Endothelial cell of umbilical vein (primary cell): ENCODE measurements around the gene SLC12A7. TPM values are rescaled to one million over a fixed set of nuclear protein-coding genes. Genes with fewer than 3 reads are reported as not detected.

ENCODE experiments used
- BruUV-seq: library from RNA; stranded (reverse); fragments of 400-500 nt; replicated peaks from 2 replicates; lab custom pipeline; 2021; lab: Mats Ljungman, UMichigan
- CTCF ChIA-PET: fragments of 300-600, 350-600 bp; sonication (Branson Sonifier 250); formaldehyde crosslinking; loops from one replicate; lab custom pipeline; 2021; ENCODE audit warnings: antibody characterized with exemption, inconsistent platforms; lab: Charles Lee
- POLR2A ChIA-PET: fragments of 300-600, 350-600 bp; sonication (Branson Sonifier 250); formaldehyde crosslinking; loops from one replicate; lab custom pipeline; 2021; ENCODE audit warnings: antibody characterized with exemption, inconsistent platforms; lab: Charles Lee
- DNase-seq: peaks from one replicate; pipeline ENCODE4 v3.0.0-alpha.2; 2011; ENCODE audit warnings: low read depth, low spot score
- FAIRE-seq: peaks from 2 replicates; lab custom pipeline; 2011; peaks lifted over from hg19 to GRCh38; lab: Jason Lieb, UNC
- H2AFZ ChIP-seq: 2 replicates; pipeline ENCODE4 v1.6.0; 2012; ENCODE audit warnings: low read depth, low read length, control low read depth, inconsistent platforms
- H3K27ac ChIP-seq: 2 replicates; pipeline ENCODE4 v1.5.1; 2011; ENCODE audit warnings: low read depth, mild to moderate bottlenecking, control low read depth, low read length, moderate library complexity; ENCODE audit not compliant: insufficient read depth
- H3K27me3 ChIP-seq, 2 experiments: 2 replicates each; pipeline versions ENCODE4 v1.6.0 to v1.6.1; 2011; ENCODE audit warnings: low read length in 2 of 2, mixed read lengths in 1 of 2; ENCODE audit not compliant: control insufficient read depth in 2 of 2, insufficient read depth in 2 of 2
- H3K36me3 ChIP-seq, 2 experiments: 2 replicates in 1 of 2; 3 replicates in 1 of 2; pipeline ENCODE4 v1.5.1; 2011; ENCODE audit warnings: low read length in 2 of 2, mild to moderate bottlenecking in 1 of 2, moderate library complexity in 1 of 2; ENCODE audit not compliant: control insufficient read depth in 2 of 2, insufficient read depth in 2 of 2; ENCODE audit errors: extremely low read depth in 1 of 2
- H3K4me1 ChIP-seq: 3 replicates; pipeline ENCODE4 v1.5.1; 2011; ENCODE audit warnings: mild to moderate bottlenecking, low read length; ENCODE audit not compliant: control insufficient read depth, insufficient read depth; ENCODE audit errors: extremely low read depth
- H3K4me2 ChIP-seq: 2 replicates; pipeline ENCODE4 v1.6.1; 2011; ENCODE audit warnings: low read length, control low read depth, mixed read lengths; ENCODE audit not compliant: insufficient read depth
- H3K4me3 ChIP-seq, 3 experiments: fragments of 200-600 bp in 1 of 3; sonication (generic), shearing (Covaris generic) in 1 of 3; replicated peaks in 1 of 3; 2 replicates each; pipeline ENCODE4 v1.5.1; 2011 to 2016; ENCODE audit warnings: control low read depth in 3 of 3, low read length in 3 of 3, mild to moderate bottlenecking in 2 of 3, inconsistent platforms in 1 of 3, low read depth in 1 of 3, moderate library complexity in 1 of 3; ENCODE audit not compliant: insufficient read depth in 1 of 3
- H3K79me2 ChIP-seq: 2 replicates; pipeline ENCODE4 v1.6.0; 2012; ENCODE audit warnings: low read length, inconsistent platforms; ENCODE audit not compliant: control insufficient read depth, insufficient read depth
- H3K9ac ChIP-seq: replicated peaks from 2 replicates; pipeline ENCODE3; 2011; ENCODE audit warnings: low read length, control low read depth; ENCODE audit not compliant: insufficient read depth; ENCODE audit errors: extremely low read depth
- H3K9me1 ChIP-seq: replicated peaks from 3 replicates; pipeline ENCODE4 v1.6.0; 2011; ENCODE audit warnings: mild to moderate bottlenecking, low read length; ENCODE audit not compliant: control insufficient read depth, insufficient read depth; ENCODE audit errors: extremely low read depth
- H3K9me3 ChIP-seq: replicated peaks from 2 replicates; pipeline ENCODE4 v1.5.1; 2012; ENCODE audit warnings: low read length, inconsistent platforms; ENCODE audit not compliant: control insufficient read depth, insufficient read depth
- H4K20me1 ChIP-seq: replicated peaks from 2 replicates; pipeline ENCODE3; 2011; ENCODE audit warnings: mild to moderate bottlenecking, low read length; ENCODE audit not compliant: control insufficient read depth, insufficient read depth; ENCODE audit errors: extremely low read depth
- EZH2 ChIP-seq: IDR thresholded peaks from 2 replicates; pipeline ENCODE4 v1.6.1; 2012; ENCODE audit warnings: borderline replicate concordance, low read depth, mild to moderate bottlenecking, moderate library complexity, low read length, inconsistent platforms; ENCODE audit not compliant: severe bottlenecking
- FOS ChIP-seq: IDR thresholded peaks from 2 replicates; pipeline ENCODE4 v1.6.1; 2011; ENCODE audit warnings: mild to moderate bottlenecking, low read length, moderate library complexity, borderline replicate concordance; ENCODE audit not compliant: insufficient read depth
- GATA2 ChIP-seq: IDR thresholded peaks from 2 replicates; pipeline ENCODE4 v1.7.0; 2011; ENCODE audit warnings: low read depth, mild to moderate bottlenecking, moderate library complexity, mixed read lengths, low read length; ENCODE audit not compliant: insufficient read length, insufficient read depth
- JUN ChIP-seq: IDR thresholded peaks from 2 replicates; pipeline ENCODE4 v1.6.1; 2011; ENCODE audit warnings: borderline replicate concordance, low read depth; ENCODE audit not compliant: insufficient read length, insufficient read depth
- MYC ChIP-seq: IDR thresholded peaks from one replicate; pipeline ENCODE4 v1.6.1; 2011; ENCODE audit warnings: mild to moderate bottlenecking, low read depth, low read length
- POLR2A ChIP-seq: IDR thresholded peaks from 2 replicates; pipeline ENCODE4 v1.6.1; 2012; ENCODE audit warnings: low read depth, mild to moderate bottlenecking, control low read depth, low read length
- POLR2AphosphoS5 ChIP-seq: IDR thresholded peaks from 2 replicates; pipeline ENCODE4 v1.6.1; 2012; ENCODE audit warnings: low read depth, mild to moderate bottlenecking, control low read depth, low read length, moderate library complexity; ENCODE audit not compliant: insufficient read depth
- dilution Hi-C: fragments of 300-500 bp; cut with MboI; formaldehyde crosslinking; loops from one replicate; pipeline ENCODE4 v1.15.0; 2019; ENCODE audit warnings: low sequenced_read_pairs; ENCODE audit not compliant: extremely low pct_ligation_motif_present
- intact Hi-C: fragments of 100-400 bp; cut with micrococcal nuclease; formaldehyde crosslinking; loops from one replicate; pipeline ENCODE4 v1.10.0; 2022
- polyA plus RNA-seq, 4 experiments: library from polyadenylated mRNA; depleted of rRNA in 3 of 4; stranded (reverse) in 3 of 4; unstranded in 1 of 4; fragments of >200 nt; gene quantifications; 2 replicates each; pipeline versions ENCODE4 v1.2.1 to v1.2.3, GENCODE V29; 2011 to 2012; ENCODE audit warnings: missing spikeins in 1 of 4
- total RNA-seq: library from RNA; stranded (reverse); gene quantifications from 2 replicates; pipeline ENCODE4 v1.2.3, GENCODE V29; 2021
- TF ChIP-seq, protein P1 (sequence below), 2 donors: IDR thresholded peaks; 1 replicate in 1 of 2; 2 replicates in 1 of 2; pipeline ENCODE4 v1.5.1; 2011; ENCODE audit warnings: low read length in 2 of 2, mild to moderate bottlenecking in 2 of 2, moderate library complexity in 2 of 2, control low read depth in 1 of 2, inconsistent platforms in 1 of 2, low read depth in 1 of 2; ENCODE audit not compliant: insufficient read depth in 1 of 2; ENCODE audit errors: extremely low read depth in 1 of 2
- TF ChIP-seq, protein P2 (sequence below): IDR thresholded peaks from 2 replicates; pipeline ENCODE4 v1.6.1; 2011; ENCODE audit not compliant: insufficient read depth, insufficient read length

The SLC12A7 gene
- total and polyA plus RNA-seq, 2 donors (not counting 3 experiments of a cell fraction or from before 2014, with no cell fraction given) = 16.4 to 38.8 TPM

DNA sequence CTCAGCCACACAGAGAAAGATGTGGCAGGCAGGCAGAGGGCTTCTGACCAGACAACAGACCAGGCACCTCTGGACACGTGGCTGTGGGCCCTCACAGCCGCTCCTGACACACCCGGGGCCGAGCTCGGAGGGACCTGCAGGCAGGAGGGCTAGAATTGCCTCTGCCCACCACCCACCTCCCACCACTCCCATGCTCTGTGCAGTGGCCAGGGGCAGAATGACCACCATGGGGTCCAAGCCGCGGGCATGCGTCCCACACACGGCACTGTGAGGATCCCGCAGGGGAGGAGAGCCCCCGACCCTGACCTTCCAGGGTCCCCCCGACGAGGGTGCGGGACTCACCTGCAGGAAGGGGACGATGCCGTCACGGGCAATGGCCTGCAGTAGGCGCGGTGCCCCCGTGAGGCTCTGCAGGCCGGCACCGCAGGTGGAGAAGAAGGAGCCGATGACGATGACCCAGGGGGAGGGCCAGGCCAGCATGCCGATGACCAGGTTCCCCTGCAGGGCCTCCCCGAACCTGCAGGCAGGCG lies 34.3 kb downstream of the SLC12A7 start:
- H3K27ac ChIP-seq = no peak overlapping the region
- no TSS peak for BruUV-seq
- H3K9me3 ChIP-seq = no peaks in the 10 kb centered on the region
- no peaks in the 10 kb centered on the region for H3K27me3 ChIP-seq
- H2AFZ ChIP-seq = no peak overlapping the region
- H4K20me1 ChIP-seq = no peaks in the 10 kb centered on the region
- DNase-seq = no peak
- no peaks in the 10 kb centered on the region for H3K4me1 ChIP-seq
- dilution Hi-C loops = no loop called here
- FAIRE-seq = no peak
- TF ChIP-seq, protein P1, sequence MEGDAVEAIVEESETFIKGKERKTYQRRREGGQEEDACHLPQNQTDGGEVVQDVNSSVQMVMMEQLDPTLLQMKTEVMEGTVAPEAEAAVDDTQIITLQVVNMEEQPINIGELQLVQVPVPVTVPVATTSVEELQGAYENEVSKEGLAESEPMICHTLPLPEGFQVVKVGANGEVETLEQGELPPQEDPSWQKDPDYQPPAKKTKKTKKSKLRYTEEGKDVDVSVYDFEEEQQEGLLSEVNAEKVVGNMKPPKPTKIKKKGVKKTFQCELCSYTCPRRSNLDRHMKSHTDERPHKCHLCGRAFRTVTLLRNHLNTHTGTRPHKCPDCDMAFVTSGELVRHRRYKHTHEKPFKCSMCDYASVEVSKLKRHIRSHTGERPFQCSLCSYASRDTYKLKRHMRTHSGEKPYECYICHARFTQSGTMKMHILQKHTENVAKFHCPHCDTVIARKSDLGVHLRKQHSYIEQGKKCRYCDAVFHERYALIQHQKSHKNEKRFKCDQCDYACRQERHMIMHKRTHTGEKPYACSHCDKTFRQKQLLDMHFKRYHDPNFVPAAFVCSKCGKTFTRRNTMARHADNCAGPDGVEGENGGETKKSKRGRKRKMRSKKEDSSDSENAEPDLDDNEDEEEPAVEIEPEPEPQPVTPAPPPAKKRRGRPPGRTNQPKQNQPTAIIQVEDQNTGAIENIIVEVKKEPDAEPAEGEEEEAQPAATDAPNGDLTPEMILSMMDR (IDR thresholded peaks at IDR 0.05; ENCODE audit: extremely low read depth in 1 of 2, insufficient read depth in 1 of 2, low read depth in 1 of 2, low read length in 2 of 2) = no peak
- TF ChIP-seq POLR2AphosphoS5 = no peak
- no peak for TF ChIP-seq FOS
- no peak for TF ChIP-seq JUN
- TF ChIP-seq MYC = no peak
- no peak for TF ChIP-seq GATA2
- TF ChIP-seq, protein P2, sequence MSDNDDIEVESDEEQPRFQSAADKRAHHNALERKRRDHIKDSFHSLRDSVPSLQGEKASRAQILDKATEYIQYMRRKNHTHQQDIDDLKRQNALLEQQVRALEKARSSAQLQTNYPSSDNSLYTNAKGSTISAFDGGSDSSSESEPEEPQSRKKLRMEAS = no peak
- no peak for TF ChIP-seq EZH2
- no peak for TF ChIP-seq POLR2A
- H3K9ac ChIP-seq = no peak overlapping the region
- intact Hi-C loops = no loop called here
- no peak overlapping the region for H3K4me3 ChIP-seq
- CTCF ChIA-PET = no interaction called here
- H3K36me3 ChIP-seq = peaks cover 0 to 26% of the 10 kb centered on the region in 2 experiments
- no peaks in the 10 kb centered on the region for H3K79me2 ChIP-seq
- no peak overlapping the region for H3K4me2 ChIP-seq
- POLR2A ChIA-PET = no interaction called here
- H3K9me1 ChIP-seq = no peaks in the 10 kb centered on the region
